Kidney epithelial cell (primary cell): ENCODE measurements around the gene EXOC6. TPM values are rescaled to one million over a fixed set of nuclear protein-coding genes. Genes with fewer than 3 reads are reported as not detected.
A peak's percentile ranks its signal among the peaks of the same experiment; 100 is the strongest.

Experiments
- DNase-seq: peaks from one replicate; pipeline ENCODE4 v3.0.0-alpha.2; 2010; ENCODE audit warnings: low read depth
- H3K27me3 ChIP-seq: 2 replicates; pipeline ENCODE4 v1.6.0; 2011; ENCODE audit warnings: low read length; ENCODE audit not compliant: control insufficient read depth, insufficient read depth
- H3K36me3 ChIP-seq: 2 replicates; pipeline ENCODE4 v1.5.1; 2011; ENCODE audit warnings: low read length; ENCODE audit not compliant: control insufficient read depth, insufficient read depth
- H3K4me3 ChIP-seq: 2 replicates; pipeline ENCODE4 v1.5.1; 2011; ENCODE audit warnings: low read depth, mild to moderate bottlenecking, control low read depth, low read length
- CTCF ChIP-seq: IDR thresholded peaks from 2 replicates; pipeline ENCODE4 v1.5.1; 2011; ENCODE audit warnings: mild to moderate bottlenecking, moderate library complexity, low read length, control low read depth, inconsistent platforms; ENCODE audit not compliant: insufficient read depth, poor library complexity, severe bottlenecking
- total RNA-seq: library from RNA; depleted of rRNA; stranded (reverse); fragments of >200 nt; gene quantifications from 2 replicates; pipeline ENCODE4 v1.2.3, GENCODE V29; 2015

EXOC6 gene
- total RNA-seq, 1 donor from 2014 or later: 10.5 TPM

DNA sequence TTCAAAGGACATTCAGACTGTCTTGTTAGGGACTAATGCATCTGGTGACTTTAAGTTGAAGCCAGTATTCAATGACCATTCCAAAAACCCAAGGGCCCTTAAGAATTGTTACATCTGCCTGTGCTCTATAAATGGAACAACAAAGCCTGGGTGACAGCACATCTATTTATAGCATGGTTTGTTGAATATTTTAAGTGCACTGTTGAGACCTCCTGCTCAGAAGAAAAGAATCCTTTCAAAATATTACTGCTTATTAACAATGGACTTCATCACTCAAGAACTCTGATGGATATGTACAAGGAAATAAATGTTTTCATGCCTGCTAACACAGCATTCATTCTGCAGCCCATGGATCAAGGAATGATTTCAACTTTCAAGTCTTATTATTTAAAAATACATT, 179.2 kb downstream of the EXOC6 start:
- H3K4me3 ChIP-seq: no peak overlapping the region
- H3K36me3 ChIP-seq: no peaks in the 10 kb centered on the region
- H3K27me3 ChIP-seq: no peaks in the 10 kb centered on the region
- DNase-seq: no peak
- no peak for TF ChIP-seq CTCF

DNA sequence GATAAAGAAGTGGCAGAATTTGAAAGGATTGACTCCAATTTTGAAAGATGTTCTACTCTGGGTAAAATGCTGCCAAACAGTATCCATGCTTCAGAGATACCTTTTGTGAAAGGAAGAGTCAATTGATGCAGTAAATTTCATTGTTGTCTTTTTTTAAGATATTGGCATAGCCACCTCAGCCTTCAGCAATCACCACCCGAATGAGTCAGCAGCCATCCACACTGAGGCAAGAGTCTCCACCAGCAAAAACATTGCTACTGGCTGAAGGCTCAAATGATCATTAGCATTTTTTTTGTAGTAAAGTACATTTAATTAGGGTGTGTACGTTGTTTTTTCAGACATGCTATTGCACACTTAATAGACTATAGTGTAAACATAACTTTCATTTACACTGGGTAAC, 180.6 kb downstream of the EXOC6 start:
- Histone ChIP-seq H3K27me3 (no peaks in the 10 kb centered on the region), H3K4me3 (no peak overlapping the region), H3K36me3 (no peaks in the 10 kb centered on the region)
- TF ChIP-seq CTCF: no peak
- peak; percentile 16 for DNase-seq

DNA sequence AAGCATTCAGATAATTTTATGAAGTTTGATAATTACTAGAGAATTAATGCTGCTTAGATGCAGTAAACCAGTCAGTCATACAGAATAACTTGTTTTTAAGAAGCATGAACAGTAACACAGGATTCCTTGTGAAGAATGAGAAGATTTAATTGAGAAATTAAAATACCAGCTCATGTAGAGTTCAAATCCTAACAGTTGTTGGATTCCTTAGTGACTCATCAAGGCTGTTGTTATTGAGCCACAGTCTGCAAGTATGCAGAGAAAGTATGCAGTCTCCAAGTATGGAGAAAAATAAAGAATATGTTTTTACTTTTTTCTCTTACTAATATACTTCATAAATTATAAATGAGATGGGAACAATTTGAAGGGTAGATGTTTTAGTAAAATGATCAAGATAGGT, 182.1 kb downstream of the EXOC6 start:
- peak; percentile 51 for DNase-seq
- H3K4me3 ChIP-seq: no peak overlapping the region
- TF ChIP-seq CTCF: no peak
- no peaks in the 10 kb centered on the region for H3K27me3 ChIP-seq
- H3K36me3 ChIP-seq: no peaks in the 10 kb centered on the region

- no peak for DNase-seq
- H3K27me3 ChIP-seq: no peaks in the 10 kb centered on the region
- no peaks in the 10 kb centered on the region for H3K36me3 ChIP-seq
- H3K4me3 ChIP-seq: no peak overlapping the region
- TF ChIP-seq CTCF: no peak
These were observed 183.9 kb downstream of the EXOC6 start for GRCh38 chr10:93032105-93032808.

GRCh38 chr10:93032809-93033137, 184.5 kb downstream of the EXOC6 start:
- DNase-seq: no peak
- no peak overlapping the region for H3K4me3 ChIP-seq
- no peaks in the 10 kb centered on the region for H3K36me3 ChIP-seq
- no peak for TF ChIP-seq CTCF
- no peaks in the 10 kb centered on the region for H3K27me3 ChIP-seq

- H3K27me3 ChIP-seq: no peaks in the 10 kb centered on the region
- TF ChIP-seq CTCF: no peak
- H3K4me3 ChIP-seq: no peak overlapping the region
- H3K36me3 ChIP-seq: no peaks in the 10 kb centered on the region
- DNase-seq: no peak
These were observed 186.1 kb downstream of the EXOC6 start for GRCh38 chr10:93034426-93034825.
